Measurements from ENCODE around the gene ASB14. TPM values are rescaled to one million over a fixed set of nuclear protein-coding genes. Genes with fewer than 3 reads are reported as not detected.
A peak's percentile ranks its signal among the peaks of the same experiment; 100 is the strongest.

ASB14 gene
- total and polyA plus RNA-seq, 2 donors from 2014 or later: not detected

DNA sequence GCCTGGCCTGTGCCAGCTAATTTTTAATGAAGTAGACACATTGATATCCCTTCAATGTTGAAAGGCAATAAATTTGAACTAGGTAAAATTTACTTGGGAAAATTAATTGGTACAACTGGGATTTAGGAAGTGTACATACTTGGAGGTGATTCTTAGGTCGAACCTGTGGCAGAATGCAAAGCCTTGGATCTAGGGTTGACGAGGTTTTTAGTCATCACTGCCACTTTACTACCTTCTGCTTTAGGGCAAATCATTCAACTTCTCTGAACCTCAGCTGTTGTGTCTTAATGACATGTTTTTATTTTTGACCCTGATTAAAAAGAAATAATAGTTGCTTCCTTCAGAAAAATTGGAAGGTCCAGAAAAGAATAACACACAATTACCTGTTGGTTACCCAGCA lies 62.5 kb downstream of the ASB14 start:
- Histone ChIP-seq H3K36me3 (ENCODE audit: control insufficient read depth in 2 of 3, insufficient read depth in 3 of 3, low read length in 3 of 3) (no peaks in the 10 kb centered on the region), H3K27me3 (ENCODE audit: control insufficient read depth, insufficient read depth, low read length) (no peaks in the 10 kb centered on the region), H3K9ac (ENCODE audit: low read length in 3 of 3) (no peak overlapping the region), H3K9me3 (ENCODE audit: control insufficient read depth in 2 of 3, insufficient read depth in 1 of 3, low read length in 3 of 3) (no peaks in the 10 kb centered on the region), H3K4me3 (ENCODE audit: low read length in 3 of 3) (no peak overlapping the region), H3K4me1 (ENCODE audit: control insufficient read depth in 2 of 3, insufficient read depth in 2 of 3, low read depth in 1 of 3, low read length in 3 of 3) (peaks cover 0 to 4% (median 0%) of the 10 kb centered on the region in 3 donors), H3K27ac (ENCODE audit: low read depth in 2 of 2, low read length in 2 of 2) (no peak overlapping the region)
- DNase-seq (no peak), FAIRE-seq (no peak)
- TF ChIP-seq, protein P1, sequence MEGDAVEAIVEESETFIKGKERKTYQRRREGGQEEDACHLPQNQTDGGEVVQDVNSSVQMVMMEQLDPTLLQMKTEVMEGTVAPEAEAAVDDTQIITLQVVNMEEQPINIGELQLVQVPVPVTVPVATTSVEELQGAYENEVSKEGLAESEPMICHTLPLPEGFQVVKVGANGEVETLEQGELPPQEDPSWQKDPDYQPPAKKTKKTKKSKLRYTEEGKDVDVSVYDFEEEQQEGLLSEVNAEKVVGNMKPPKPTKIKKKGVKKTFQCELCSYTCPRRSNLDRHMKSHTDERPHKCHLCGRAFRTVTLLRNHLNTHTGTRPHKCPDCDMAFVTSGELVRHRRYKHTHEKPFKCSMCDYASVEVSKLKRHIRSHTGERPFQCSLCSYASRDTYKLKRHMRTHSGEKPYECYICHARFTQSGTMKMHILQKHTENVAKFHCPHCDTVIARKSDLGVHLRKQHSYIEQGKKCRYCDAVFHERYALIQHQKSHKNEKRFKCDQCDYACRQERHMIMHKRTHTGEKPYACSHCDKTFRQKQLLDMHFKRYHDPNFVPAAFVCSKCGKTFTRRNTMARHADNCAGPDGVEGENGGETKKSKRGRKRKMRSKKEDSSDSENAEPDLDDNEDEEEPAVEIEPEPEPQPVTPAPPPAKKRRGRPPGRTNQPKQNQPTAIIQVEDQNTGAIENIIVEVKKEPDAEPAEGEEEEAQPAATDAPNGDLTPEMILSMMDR (IDR thresholded peaks at IDR 0.05; ENCODE audit: borderline replicate concordance, extremely low read depth, insufficient read depth): no peak
- intact Hi-C loops (cut with DNase I): no loop called here

DNA sequence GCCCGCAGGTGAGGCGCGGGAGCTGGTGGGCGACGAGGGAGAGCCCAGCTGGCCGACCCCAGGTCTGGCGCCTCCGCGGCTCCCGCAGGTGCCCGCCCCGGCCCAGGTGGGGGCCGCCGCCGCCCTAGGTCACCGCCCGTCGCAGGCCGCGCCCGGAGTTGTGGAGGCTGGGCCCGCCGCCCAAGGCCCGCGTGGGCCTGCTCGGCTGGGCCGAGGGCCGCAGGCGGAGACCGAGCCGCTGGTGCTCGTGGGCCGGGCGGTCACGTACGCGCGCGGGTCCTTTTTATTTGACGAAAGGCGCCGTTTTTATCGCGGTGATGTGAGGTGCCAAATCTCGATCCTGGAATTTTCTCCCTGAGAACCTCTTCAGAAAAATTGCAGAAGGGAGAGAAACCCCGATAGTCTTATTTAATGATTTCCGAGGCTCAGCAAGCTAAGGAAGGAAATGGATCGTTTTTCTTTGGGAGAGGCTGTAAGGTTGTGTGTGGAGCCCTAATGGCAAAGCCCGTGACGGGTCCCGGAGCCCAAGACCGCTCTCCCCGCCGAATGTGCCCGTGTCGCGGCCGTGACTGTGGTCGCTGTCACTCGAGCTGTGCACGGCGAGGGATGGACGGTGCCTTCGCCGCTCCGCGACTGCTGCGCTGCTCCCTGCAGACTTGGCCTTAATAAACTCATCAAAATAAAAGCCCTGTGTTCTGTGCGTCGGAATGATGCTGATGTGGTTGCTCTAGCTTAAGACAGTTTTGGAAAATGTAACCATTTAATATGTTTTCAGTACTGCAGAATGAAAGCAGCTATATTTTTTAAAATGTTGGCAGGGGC lies 64.3 kb downstream of the ASB14 start:
- Histone ChIP-seq H3K27ac (ENCODE audit: low read depth in 2 of 2, low read length in 2 of 2) (peak overlapping the region; percentile 92 to 93), H3K9me3 (ENCODE audit: control insufficient read depth in 2 of 3, insufficient read depth in 1 of 3, low read length in 3 of 3) (no peaks in the 10 kb centered on the region), H3K4me1 (ENCODE audit: control insufficient read depth in 2 of 3, insufficient read depth in 2 of 3, low read depth in 1 of 3, low read length in 3 of 3) (peaks cover 0 to 4% (median 0%) of the 10 kb centered on the region in 3 donors), H3K4me3 (ENCODE audit: low read length in 3 of 3) (peak overlapping the region; percentile 73 to 97 (median 88)), H3K9ac (ENCODE audit: low read length in 3 of 3) (peak overlapping the region; percentile 42 to 95 (median 78)), H3K27me3 (ENCODE audit: control insufficient read depth, insufficient read depth, low read length) (no peaks in the 10 kb centered on the region), H3K36me3 (ENCODE audit: control insufficient read depth in 2 of 3, insufficient read depth in 3 of 3, low read length in 3 of 3) (no peaks in the 10 kb centered on the region)
- FAIRE-seq (no peak), DNase-seq (peak; percentile 46 to 84 (median 80))
- intact Hi-C loops (cut with DNase I): loop anchor here (10.0 kb wide), 1 partner anchor 133 kb away; no protein-coding TSS in a partner anchor
- TF ChIP-seq, protein P1 (IDR thresholded peaks at IDR 0.05; ENCODE audit: borderline replicate concordance, extremely low read depth, insufficient read depth): no peak

DNA sequence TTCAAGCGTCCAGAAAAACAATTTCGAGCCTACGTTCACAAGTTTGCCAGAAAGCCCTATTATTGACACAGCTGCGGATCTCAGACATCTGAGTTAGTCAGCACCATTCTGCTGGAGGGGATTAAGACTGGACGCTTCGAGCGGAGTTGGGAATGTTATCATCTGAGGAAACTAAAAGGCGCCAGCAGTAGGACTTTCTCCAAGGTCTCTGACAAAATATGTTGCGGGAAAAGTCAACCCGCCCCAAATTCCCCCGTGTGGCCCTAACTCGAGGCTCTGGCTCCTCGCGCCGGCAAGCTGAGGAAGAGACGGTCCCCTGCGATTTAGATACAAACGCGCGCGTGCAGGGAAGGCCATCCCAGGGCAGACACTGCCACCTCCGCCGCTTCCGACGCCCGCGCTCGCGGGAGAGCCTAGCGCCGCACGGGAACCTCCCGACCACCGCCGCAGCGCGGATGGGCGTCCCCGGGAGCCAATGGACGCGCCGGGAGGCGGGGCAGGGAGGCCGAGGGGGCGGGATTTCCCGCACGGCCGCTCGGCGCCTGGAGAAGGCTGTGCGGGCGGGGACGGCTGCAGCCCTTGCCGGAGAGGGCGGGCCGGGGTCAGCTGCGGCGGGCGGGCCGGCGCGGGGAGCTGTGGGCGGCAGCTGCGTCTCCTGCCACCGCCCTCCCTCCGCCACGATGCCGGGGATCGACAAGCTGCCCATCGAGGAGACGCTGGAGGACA lies 65.1 kb downstream of the ASB14 start, which contains the start of gene APPL1:
TSS of gene APPL1 (plus strand) at position 526 of the 726 bp plus-strand sequence. CDS start at position 681, 155 bp downstream.
- FAIRE-seq (no peak), DNase-seq (peak; percentile 95 to 98 (median 97))
- TF ChIP-seq, protein P1 (IDR thresholded peaks at IDR 0.05; ENCODE audit: borderline replicate concordance, extremely low read depth, insufficient read depth): no peak
- peak within 1 kb of the TSS; percentile 73 to 97 (median 88) for H3K4me3 ChIP-seq (ENCODE audit: low read length in 3 of 3)
- H3K27ac ChIP-seq (ENCODE audit: low read depth in 2 of 2, low read length in 2 of 2): peak within 1 kb of the TSS; percentile 92 to 93
- no peaks in the 10 kb centered on the region for H3K27me3 ChIP-seq (ENCODE audit: control insufficient read depth, insufficient read depth, low read length)
- no peaks in the 10 kb centered on the region for H3K36me3 ChIP-seq (ENCODE audit: control insufficient read depth in 2 of 3, insufficient read depth in 3 of 3, low read length in 3 of 3)
- H3K4me1 ChIP-seq (ENCODE audit: control insufficient read depth in 2 of 3, insufficient read depth in 2 of 3, low read depth in 1 of 3, low read length in 3 of 3): peaks cover 0 to 4% (median 0%) of the 10 kb centered on the region in 3 donors
- no peaks in the 10 kb centered on the region for H3K9me3 ChIP-seq (ENCODE audit: control insufficient read depth in 2 of 3, insufficient read depth in 1 of 3, low read length in 3 of 3)
- intact Hi-C loops (cut with DNase I): loop anchor here (10.0 kb wide), 1 partner anchor 133 kb away; no protein-coding TSS in a partner anchor
- H3K9ac ChIP-seq (ENCODE audit: low read length in 3 of 3): peak within 1 kb of the TSS; percentile 78 to 95 (median 86)
